RWPE2 (cell line): Measurements from ENCODE around the gene TBC1D20.

Source experiments
- ATAC-seq: fragments of 200-7000 bp; cut with Tn5 transposase; 3 replicates; pipeline ENCODE4 v1.9.1; 2021; ENCODE audit warnings: low read depth
- DNase-seq: peaks from one replicate; pipeline ENCODE4 v3.0.0-alpha.2; 2020; ENCODE audit warnings: low spot score
- H3K27ac ChIP-seq: fragments of 450-650 bp; 2 replicates; pipeline ENCODE4 v1.5.1; 2017; ENCODE audit warnings: mild to moderate bottlenecking; ENCODE audit not compliant: poor library complexity, severe bottlenecking
- H3K27me3 ChIP-seq: fragments of 250-450 bp; sonication (Bioruptor Pico); 2 replicates; pipeline ENCODE4 v1.5.1; 2021; ENCODE audit warnings: mild to moderate bottlenecking, moderate library complexity; ENCODE audit not compliant: insufficient read depth, poor library complexity, severe bottlenecking
- H3K36me3 ChIP-seq: fragments of 250-450 bp; sonication (Bioruptor Pico); 2 replicates; pipeline ENCODE4 v1.5.1; 2020; ENCODE audit warnings: low read depth, mild to moderate bottlenecking, moderate library complexity
- H3K4me1 ChIP-seq: fragments of 250-450 bp; sonication (Bioruptor Pico); 2 replicates; pipeline ENCODE4 v1.5.1; 2021; ENCODE audit warnings: mild to moderate bottlenecking, moderate library complexity; ENCODE audit not compliant: insufficient read depth, poor library complexity, severe bottlenecking
- H3K4me3 ChIP-seq: fragments of 250-450 bp; sonication (Bioruptor Pico); 2 replicates; pipeline ENCODE4 v1.5.1; 2021; ENCODE audit warnings: mild to moderate bottlenecking, moderate library complexity; ENCODE audit not compliant: severe bottlenecking
- H3K9me3 ChIP-seq: fragments of 250-450 bp; sonication (Bioruptor Pico); 2 replicates; pipeline ENCODE4 v1.5.1; 2021; ENCODE audit warnings: mild to moderate bottlenecking, moderate library complexity; ENCODE audit not compliant: severe bottlenecking
- CTCF ChIP-seq: fragments of 450-650 bp; IDR thresholded peaks from one replicate; pipeline ENCODE4 v1.5.1; 2017; ENCODE audit warnings: mild to moderate bottlenecking, moderate library complexity; ENCODE audit not compliant: poor library complexity, severe bottlenecking

The TBC1D20 gene

GRCh38 chr20:432677-433299 lies 29.5 kb downstream of the TBC1D20 start:
- Histone ChIP-seq H3K36me3 (peaks cover 73% of the 10 kb centered on the region), H3K27ac (peak overlapping the region; percentile 31), H3K4me3 (no peak overlapping the region), H3K4me1 (no peaks in the 10 kb centered on the region), H3K9me3 (no peaks in the 10 kb centered on the region), H3K27me3 (no peaks in the 10 kb centered on the region)
- ATAC-seq: no peak
- DNase-seq: peak; percentile 49
- TF ChIP-seq CTCF: no peak

- H3K27me3 ChIP-seq: no peaks in the 10 kb centered on the region
- no peak for TF ChIP-seq CTCF
- H3K4me3 ChIP-seq: no peak overlapping the region
- peak overlapping the region; percentile 31 for H3K27ac ChIP-seq
- no peaks in the 10 kb centered on the region for H3K4me1 ChIP-seq
- H3K36me3 ChIP-seq: peaks cover 73% of the 10 kb centered on the region
- H3K9me3 ChIP-seq: no peaks in the 10 kb centered on the region
- peak; percentile 63 for DNase-seq
- no peak for ATAC-seq
Observed at GRCh38 chr20:432208-432607, 30.1 kb downstream of the TBC1D20 start.

GRCh38 chr20:431012-431904 lies 31.1 kb downstream of the TBC1D20 start:
- no peaks in the 10 kb centered on the region for H3K4me1 ChIP-seq
- H3K27ac ChIP-seq: no peak overlapping the region
- H3K9me3 ChIP-seq: no peaks in the 10 kb centered on the region
- H3K27me3 ChIP-seq: no peaks in the 10 kb centered on the region
- DNase-seq (peak; percentile 83), ATAC-seq (peak; percentile 64)
- TF ChIP-seq CTCF: peak; percentile 96
- no peak overlapping the region for H3K4me3 ChIP-seq
- H3K36me3 ChIP-seq: peaks cover 71% of the 10 kb centered on the region

GRCh38 chr20:430091-430999 lies 32.0 kb downstream of the TBC1D20 start:
- Histone ChIP-seq H3K36me3 (peaks cover 71% of the 10 kb centered on the region), H3K4me3 (no peak overlapping the region), H3K27me3 (no peaks in the 10 kb centered on the region), H3K27ac (no peak overlapping the region), H3K4me1 (no peaks in the 10 kb centered on the region), H3K9me3 (no peaks in the 10 kb centered on the region)
- TF ChIP-seq CTCF: no peak
- no peak for ATAC-seq
- peak; percentile 57 for DNase-seq
